ENCODE measurements around the gene ALPG.

DNA sequence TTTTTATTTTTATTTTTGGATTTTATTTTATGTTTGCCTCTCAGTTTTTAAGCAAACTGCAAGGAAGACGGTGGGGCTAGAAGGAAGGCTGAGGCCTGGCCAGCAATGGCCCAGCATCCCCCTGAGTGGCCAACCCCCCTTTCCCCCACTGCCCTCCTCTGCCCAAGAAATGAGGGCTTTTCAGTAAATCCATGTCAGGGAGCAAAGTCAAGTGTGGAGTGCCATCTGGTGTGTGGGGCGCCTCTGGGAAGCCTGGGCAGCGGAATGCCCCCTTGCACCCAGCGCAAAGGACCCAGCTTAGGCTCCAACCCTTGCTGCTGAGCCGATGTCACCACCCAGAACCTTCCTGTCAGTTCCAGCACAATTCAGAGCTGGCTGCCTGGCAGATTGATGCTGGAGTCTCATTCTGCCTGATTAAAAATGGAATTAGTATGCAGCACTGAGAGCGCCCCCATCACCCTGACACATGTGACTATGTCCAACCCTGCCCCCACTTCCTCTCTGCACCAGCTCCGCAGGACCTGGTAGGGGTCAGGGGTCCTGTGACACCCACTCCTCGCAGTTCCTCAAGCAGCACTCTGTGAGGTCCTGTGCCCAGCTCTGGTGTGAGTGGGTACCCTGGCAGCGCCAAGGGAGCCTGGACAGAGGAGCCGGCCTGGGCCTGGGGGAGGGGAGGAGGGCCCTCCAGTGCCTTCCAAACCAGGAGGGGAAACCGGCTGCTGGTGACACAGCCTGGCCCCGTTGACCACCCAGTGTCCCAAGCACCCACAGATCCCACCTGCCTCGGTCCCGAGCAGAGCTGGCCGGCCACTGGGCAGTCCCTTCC lies 37.3 kb upstream of the ALPG start:
- TF ChIP-seq CTCF (optimal IDR thresholded peaks at IDR 0.05 in 1 of 3, IDR thresholded peaks at IDR 0.05 in 1 of 3, conservative IDR thresholded peaks at IDR 0.05 in 1 of 3; ENCODE audit: extremely low read depth in 1 of 3, insufficient read depth in 2 of 3, low read length in 3 of 3), result no peak
- no peak for TF ChIP-seq EZH2 (IDR thresholded peaks at IDR 0.05; ENCODE audit: low read length)
